ENCODE results near the gene TCP11.

Gene TCP11

DNA sequence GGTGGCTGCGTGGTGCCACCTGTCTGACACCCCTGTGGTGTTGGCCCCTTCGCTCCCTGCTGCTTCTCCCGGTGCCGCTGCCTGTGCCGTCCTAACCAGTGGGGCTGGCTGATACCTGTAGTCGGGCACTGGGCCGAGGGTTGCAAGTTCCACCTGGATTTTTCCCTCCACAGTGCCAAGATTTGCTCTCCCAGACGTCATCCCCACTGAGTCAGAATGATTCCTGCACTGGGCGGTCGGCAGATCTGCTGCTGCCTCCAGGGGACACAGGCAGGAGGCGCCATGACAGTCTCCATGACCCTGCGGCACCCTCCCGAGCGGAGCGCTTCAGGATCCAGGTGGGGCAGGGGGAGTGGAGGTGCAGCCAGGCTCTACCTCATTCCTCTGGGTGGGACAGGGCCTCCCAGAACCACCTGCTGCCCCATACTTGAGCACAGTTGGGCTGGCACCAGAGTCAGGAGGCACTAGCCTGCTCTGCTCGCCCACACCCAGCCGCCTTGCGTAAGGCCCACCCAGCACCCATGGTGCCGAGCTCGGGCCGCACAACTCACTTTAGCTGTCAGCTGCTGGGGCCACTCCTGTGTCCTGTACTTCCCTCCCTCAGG, 60.2 kb downstream of the TCP11 start:
- no peak for DNase-seq (ENCODE audit: low spot score)

DNA sequence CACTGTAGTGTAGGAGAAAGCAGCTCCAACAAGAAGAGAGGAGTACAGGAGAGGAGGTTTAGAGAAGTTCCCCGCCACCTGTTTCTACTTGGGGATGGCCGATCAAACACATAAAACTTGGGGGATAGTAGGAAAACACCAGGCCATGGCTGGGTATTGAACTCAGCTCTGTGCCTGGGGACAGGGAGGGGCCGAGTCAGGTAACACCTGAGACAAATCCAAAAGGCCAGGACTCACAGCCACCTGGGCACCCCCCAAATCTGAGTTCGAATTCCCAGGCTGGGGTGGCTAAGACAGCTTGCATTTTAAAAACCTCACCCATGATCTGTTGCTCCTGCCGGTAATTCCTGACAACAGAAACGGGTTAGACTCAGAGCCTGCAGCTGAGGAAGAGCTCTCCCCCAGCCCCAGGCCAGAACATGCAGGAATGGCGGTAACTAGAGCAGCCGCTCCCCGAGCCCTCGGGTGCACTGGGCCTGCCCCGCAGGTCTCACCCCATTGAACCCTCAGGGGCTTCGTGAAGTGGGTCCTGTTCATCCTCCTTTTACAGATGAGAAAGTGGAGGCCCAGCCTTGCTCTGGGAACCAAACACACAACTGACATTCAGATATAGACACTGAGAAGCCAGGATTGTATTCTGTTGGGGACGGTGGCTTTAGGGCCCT, 61.0 kb downstream of the TCP11 start:
- no peak for DNase-seq (ENCODE audit: low spot score)

DNA sequence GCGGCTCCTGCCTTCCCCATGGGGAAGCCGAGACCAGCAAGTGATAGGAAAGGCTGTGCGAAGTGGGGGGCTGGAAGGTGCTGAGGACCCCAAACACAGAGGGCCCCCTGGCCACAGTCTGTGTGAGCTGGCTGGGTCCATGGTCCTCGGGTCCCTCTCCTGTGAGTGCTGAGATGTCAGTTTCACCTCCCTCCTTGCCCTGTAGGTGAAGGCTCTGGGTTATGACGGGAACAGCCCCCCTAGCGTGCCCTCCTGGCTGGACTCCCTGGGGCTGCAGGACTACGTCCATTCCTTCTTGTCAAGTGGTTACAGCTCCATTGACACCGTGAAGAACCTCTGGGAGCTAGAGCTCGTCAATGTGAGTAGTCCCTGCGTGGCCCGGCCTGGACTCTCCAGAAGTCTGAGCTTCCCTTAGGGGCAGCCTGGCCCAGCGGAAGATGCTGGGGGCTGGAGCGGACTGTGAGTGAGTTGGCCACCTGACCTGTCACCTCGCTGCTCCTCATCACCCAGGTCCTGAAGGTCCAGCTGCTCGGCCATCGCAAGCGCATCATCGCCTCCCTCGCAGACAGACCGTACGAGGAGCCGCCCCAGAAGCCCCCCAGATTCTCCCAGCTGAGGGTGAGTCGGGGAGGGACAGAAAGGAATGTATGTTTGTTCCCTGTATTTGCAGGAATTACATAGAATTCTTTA, 61.7 kb downstream of the TCP11 start:
- DNase-seq (ENCODE audit: low spot score) = no peak

DNA sequence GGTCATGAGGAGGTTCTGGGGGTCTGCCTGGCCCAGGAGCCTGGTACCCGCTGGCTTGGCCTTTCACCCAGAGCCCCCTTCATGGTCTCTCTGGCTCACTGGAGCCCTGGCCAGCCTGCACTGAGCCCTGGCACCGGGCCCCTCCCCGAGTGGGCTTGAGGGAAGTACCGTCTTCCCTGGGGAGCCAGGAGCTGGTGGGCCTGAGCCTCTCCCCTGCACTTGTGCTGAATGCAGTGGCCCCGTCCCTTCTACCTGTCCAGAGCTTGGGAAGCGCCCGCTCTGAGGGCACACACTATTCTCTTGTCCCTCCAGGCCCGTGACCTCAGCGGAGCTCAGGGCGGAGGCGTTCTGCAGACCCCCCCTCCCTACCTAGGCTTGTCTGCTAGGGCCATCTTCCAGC, 62.2 kb downstream of the TCP11 start:
- DNase-seq (ENCODE audit: low spot score) = no peak

DNA sequence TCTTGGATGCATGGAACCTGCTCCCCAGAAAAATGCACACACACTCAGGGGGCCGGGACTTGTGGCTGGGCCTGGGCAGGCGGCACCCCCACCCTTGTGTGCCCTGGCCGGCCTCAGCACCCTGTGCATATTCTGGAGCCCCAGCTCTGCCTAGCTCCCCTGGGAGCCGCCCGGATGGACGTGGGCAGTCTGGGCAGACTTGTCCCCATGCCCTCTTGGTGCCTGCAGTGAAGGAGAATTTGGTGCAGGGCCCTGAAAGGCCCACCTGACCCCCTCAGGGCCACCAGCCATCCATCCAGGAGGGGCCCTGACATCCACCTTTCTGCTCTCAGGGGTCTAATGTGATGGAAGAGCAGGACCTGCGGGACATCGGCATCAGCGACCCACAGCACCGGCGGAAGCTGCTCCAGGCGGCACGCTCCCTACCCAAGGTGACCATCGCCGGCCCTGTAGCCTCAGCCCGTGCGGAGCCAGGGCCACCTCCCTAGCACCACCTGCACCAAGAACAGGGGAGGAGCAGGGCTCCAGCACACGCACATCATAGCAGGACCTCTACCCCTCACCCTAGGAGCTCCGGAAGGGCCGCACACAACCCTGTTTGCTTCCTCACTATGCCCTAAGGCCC, 62.8 kb downstream of the TCP11 start:
- no peak for DNase-seq (ENCODE audit: low spot score)

DNA sequence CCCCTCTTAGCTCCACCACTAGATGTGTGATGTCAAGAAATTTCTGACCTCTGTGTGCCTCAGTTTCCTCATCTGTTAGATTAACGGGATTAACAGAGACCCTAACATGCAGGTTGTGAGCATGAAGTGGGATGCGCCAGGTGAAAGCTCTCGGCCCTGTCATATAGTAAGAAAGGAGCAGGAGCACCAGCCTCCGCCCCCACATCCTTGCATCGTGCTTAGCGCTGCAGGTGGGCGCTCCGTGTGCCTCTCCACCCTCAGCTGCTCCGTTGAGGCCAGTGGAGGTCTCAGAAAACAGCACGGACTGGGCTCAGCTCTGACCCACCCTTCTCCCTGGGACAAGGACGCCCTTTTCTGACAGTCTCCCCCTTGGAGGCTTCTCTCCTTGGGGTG, 63.4 kb downstream of the TCP11 start:
- no peak for DNase-seq (ENCODE audit: low spot score)

DNA sequence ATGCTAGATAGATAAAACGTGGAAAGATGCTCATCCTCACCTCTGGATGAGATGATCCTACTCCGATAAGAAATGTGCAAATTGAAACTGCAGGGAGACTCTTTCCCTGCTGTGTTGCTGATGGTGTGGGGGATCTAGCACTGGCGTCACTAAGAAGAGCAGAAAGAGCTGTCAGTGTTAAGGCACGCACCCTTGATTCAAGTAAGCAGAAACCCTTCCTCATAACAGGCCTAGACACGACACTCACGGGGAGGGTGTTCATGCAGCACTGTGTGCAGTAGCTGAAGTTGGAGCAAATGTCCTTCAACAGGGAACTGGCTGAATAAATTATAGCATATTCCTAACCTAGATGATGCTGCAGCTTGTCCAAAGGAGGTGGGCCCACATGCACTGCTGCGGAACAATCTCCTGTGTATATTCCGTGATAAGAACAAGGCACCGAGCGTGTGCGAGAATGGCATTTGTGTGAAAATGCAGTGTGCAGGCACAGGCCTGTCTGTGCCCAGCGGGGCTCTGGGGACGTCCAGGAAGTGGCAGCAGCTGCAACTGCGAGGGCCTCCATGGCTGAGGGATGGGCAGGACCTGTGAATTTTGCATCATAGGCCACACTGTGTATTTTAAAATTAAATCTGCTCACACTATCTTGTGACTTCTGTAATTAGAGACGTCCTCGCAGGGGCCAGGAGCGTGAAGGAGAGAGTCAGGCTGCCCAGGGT, 64.0 kb downstream of the TCP11 start:
- DNase-seq (ENCODE audit: low spot score) = no peak

DNA sequence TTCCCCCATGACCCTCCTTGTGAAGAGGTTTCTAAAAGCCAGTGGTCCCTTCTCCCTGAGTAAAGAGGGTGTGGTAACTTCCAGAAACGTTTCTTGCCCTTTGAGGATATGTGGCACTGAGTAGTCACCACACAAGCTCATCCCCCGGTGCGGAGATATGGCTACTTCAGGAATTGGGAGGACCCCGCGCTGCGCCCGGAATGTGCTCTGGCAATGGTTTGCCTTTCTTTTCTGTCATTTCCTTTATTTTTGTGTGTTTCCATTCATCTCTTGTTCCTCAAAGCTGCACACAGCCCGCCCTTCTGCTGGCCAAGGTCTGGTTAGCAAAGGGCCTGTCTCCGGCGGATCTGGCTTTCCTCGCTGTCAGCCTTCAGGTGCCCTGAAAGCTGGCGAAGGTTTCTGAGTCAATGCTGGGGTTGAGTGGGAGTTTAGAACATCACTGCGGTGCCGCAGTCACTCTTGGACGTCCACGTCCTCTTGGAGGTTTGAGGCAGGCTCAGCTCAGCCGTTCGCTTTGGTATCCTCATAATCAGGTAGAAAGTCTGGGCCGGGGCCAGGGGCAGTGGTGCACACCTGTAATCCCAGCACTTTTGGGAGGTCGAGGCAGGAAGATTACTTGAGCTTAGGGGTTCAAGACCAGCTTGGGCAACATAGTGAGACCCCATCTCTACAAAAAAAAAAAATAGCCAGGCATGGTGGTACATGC, 67.2 kb downstream of the TCP11 start:
- no peak for DNase-seq (ENCODE audit: low spot score)

DNA sequence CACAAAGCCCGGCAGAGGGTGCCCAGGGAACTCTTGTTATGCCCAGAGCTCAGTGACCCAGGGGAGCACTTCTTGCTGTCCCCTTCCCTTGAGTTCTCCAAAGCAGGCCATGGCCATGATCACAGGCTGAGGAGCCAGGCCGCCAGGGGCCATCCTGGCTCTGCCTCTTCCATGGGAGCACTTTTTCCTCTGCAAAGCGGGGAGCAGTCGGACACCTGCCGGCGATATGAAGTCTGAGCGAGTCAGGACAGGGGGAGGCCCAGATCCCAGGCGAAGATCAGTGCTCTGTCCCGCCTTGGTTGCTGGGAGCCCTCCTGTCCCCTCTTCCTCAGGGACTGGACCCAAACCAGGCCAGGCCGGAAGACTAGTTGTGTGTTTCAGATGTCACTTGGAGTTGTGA, 67.9 kb downstream of the TCP11 start:
- no peak for DNase-seq (ENCODE audit: low spot score)

DNA sequence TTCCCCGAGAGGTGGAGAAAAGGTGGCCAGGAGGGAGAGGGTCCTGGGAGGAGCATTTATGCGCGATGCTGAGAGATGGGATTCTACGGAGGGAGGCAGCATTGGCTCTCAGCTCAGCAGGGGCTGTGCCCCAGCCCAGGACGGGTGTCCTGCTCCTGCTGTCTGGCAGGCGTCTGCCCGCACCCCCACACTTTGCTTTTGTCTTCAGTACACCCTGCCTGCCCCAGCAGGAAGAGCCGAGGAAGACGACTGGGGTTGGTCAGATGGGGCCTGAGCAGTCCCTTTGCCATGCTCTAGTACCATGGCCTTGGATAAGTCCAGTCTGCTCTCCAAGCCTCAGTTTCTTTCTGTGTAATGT, 68.5 kb downstream of the TCP11 start:
- no peak for DNase-seq (ENCODE audit: low spot score)

DNA sequence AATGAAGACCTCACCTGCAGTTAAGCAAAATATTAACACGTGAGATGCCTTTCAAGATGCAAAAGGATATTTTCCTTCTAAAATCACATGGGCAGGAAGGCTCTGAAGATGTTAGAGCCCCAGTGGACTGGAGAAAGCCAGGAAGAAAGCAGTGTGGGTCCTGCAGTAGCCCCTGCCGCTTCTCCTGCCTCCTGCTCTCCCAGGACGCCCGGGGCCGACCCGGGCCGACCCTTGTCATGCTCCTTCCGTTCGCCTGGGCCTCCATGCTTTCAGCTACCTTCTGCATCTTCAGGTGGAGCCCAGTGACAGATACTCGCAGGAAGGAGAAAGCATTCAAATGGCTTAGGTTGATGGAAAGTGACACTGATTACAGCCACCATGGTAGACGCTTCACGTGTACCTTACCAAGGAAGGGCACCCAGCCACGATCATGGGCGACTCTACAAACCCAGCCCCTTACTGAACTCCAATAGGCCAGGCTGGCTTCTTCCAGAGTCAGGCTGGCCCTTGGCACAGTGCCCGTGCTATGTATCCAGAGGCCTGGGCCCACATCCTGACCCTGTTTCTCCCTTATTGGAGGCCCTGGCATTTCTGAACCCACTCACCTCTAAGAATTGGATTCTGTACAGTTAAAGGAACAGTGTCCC, 69.0 kb downstream of the TCP11 start:
- no peak for DNase-seq (ENCODE audit: low spot score)

DNA sequence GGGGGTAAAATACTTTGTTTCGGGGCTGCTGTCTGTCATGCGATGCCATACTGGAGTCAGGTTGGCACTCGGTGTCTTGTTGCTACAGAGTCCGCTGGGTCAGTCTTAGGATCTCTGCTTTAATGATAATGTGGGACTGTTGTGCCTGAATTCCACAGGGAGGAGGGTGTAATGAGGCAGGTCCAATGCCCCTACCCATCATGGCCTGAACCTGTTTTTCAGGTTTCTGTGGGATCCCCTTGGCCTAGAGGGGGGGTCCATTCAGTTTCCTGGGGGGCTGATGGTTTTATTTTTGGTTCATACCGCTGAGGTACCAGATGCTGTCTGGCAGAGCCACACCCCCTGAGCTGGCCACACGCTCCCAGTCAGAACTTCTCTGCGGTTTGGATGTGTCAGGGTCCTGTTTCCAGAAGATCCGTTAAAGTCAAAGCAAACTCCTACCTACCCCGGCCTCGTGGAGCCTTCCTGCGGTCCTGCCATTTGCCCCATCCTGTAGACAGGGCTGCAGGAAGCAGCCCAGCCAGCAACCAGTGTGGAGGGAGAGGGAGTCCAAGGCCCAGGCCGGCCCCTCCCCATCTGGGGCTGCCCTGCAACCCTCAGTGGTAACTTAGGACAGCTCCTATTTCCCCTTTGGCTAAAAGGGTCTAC, 69.7 kb downstream of the TCP11 start:
- DNase-seq (ENCODE audit: low spot score) = no peak

DNA sequence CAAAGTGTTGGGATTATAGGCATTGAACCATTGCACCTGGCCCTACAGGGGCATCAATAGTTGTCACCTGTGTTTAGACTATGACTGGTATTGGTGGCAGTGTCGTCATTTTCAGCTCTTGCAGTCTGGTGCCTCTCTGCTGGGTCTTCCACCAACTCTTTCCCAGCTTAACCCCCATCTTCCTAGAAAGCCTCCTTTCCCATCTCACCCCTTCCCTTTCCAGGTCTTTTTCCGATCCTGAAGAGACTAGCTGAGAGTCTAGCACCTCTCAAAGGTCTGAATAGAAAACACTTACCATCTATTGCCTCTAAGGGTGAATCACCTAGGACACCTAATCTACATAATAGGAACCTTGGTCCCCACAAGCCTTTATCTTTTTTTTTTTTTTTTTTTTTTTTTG, 71.0 kb downstream of the TCP11 start:
- DNase-seq (ENCODE audit: low spot score) = no peak

DNA sequence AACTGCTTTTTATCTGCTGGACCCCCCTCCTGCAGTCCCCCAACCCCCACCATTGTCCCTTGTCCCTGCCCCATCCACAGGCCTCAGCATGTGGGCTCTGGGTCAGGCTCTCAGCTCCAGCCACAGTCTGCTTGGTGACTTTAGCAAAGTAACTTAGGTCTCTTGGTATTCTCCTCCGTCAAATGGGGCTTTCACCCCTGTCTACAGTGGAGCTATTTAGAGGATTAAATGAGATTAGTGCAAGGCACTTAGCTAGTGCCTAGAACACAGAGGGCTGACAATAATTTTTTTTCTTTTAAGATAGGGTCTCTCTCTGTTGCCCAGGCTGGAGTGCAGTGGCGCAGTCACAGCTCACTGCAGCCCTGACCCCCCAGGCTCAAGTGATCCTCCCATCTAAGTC, 71.9 kb downstream of the TCP11 start:
- no peak for DNase-seq (ENCODE audit: low spot score)

DNA sequence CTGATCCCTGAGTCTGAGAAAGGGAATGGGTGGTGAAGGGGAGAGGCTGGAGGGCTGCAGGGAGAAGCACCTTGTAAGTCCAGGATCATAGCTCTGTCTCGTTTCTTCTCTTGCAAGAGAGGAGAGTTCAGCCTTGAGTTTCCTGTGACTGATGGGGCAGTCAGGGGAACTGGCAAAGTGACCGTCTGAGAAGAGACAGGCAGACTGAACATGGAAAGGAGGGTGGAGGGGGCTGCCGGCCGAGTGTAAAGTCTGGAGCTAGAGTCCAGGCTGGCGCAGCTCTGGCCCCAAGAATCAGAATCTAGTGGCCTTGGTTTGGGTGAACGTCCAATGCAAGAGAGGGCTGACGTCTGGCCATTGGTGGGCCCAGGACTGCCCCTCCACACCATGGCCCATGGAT, 72.5 kb downstream of the TCP11 start:
- DNase-seq (ENCODE audit: low spot score) = no peak

DNA sequence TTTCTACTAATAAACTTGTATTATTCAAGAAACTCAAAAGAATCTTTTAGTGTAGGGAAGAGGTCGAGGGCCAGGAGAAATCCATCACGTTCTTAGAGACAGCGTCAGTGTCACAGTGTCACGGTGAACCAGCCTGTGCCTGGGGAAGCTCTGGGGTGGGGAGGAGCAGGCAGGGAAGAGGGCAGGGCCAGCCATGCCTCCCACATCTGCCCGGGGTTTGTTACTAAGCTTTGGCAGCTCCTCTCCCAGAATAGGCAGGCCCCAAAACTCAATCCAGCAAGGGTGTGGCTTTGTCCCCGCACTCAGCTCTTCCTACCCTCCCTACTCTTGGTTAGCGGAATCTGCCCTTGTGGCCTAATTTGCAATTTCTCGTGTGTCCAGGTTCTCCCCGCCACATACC, 72.9 kb downstream of the TCP11 start:
- DNase-seq (ENCODE audit: low spot score) = no peak

All from germinal center (tissue), 1 donor.